ENCODE results near the gene LSAMP. TPM values are rescaled to one million over a fixed set of nuclear protein-coding genes. Genes with fewer than 3 reads are reported as not detected.

The LSAMP gene
- total and polyA plus RNA-seq, 2 of the 8 experiments (the other 6 are each of a cell fraction or from before 2014, with no cell fraction given), result 1.8 to 5.7 TPM

- no peak for TF ChIP-seq CTCF (IDR thresholded peaks at IDR 0.05; ENCODE audit: control extremely low read depth in 1 of 3, insufficient read depth in 1 of 3, low read depth in 1 of 3, low read length in 3 of 3)
- no peak for TF ChIP-seq CBX5 (IDR thresholded peaks at IDR 0.05; ENCODE audit: low read depth, low read length)
- TF ChIP-seq NANOG (IDR thresholded peaks at IDR 0.05; ENCODE audit: insufficient read depth, low read depth, low read length, poor library complexity, severe bottlenecking), result no peak
Measured at GRCh38 chr3:116316771-116317170, 128.5 kb downstream of the LSAMP start (continued).

All from H1 (cell line).